GM18909 (cell line): Measurements from ENCODE around the gene KCNA2.

Source experiments
- ATAC-seq: cut with Tn5 transposase; IDR thresholded peaks from one replicate; pipeline ENCODE4 v1.9.1; 2021; ENCODE audit warnings: mild to moderate bottlenecking; ENCODE audit not compliant: unreplicated experiment, poor library complexity

The KCNA2 gene

DNA sequence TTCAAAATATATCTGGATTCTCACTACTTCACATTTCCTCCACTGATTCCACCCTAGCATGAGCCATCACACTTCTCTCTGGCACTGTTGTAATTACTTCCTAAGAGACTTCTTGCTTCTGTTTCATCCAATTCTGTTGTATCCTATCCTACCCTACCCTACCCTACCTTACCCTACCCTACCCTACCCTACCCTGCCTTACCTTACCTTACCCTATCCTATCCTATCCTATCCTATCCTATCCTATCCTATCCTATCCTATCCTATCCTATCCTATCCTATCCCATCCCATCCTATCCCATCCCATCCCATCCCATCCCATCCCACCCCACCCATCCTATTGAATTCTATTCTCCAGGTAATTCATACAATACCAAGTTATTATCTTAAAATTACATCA is 29.7 kb downstream of the KCNA2 start:
- ATAC-seq: no peak

DNA sequence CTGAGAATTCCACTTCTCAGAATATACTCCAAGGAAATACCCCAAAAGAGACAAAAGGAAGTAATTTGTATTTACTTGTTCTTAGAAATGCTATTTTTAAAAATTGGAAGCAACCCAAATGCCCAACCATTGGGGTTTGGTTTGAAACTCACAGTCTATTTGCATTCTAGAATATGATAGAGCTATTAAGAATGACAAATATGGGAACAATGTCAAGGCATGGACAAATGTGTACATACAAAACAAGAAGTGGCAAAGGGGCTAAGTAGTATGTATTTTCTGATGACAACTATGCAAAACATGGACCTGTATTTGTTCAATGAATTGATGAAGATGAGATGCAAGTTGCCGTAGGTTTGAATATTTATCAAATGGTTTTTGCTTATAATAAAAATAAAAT is 32.8 kb downstream of the KCNA2 start:
- no peak for ATAC-seq

DNA sequence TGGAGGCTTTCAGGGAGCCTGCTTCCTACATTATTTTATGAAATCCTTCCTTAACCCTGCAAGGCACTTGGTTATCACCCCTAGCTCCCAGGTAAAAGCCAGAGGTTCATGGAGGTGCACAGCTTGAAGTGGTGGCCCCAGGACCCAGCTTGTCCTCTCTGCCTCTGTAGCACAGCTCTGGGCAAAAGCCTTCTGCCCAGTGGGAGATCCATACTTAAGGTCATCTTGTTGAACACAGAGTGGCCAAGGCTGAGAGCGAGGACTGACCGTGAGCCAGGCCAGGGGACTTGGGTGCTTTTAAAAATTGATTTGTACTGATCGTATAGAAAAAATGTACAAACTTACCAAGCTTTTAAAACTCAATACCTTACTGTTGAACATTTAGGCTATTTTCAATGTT is 33.4 kb downstream of the KCNA2 start:
- ATAC-seq: no peak

DNA sequence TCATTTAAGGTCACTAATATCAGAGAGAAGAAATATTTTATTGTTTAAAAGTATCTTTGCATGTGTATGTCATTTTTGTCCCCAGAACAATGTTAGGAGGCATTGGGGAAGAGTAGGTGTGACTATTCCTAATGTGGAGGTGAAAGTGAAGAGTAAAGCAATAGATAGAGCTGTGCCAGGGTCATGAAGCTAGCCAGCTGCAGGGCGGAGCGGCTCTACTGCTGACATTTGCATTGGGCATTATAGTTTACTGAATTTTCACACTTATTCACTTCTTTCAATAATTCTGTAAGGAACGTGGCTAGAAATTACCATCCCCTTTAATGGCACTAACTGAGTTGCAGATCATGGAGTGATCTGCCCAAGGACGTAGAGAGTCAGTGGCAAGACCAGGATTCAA is 35.3 kb downstream of the KCNA2 start:
- no peak for ATAC-seq

DNA sequence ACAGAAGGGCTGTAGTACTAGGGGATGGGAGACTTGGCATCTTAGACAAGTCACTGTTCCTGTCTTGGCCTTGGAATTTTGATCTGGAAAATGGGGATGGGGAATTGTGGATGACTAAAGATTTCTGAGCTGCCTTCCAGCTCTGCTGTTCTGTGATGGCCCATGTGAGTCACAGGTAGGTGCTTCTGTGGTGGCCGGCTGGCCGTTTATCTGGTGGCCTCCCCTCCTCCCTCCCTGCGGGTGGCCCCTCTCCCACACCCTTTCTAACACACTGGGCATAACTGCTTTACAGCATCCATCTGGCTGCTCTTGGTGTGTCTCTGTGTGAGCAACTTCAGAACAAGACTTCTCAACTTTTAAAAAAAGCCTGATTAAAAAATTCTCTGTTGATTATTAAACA is 35.9 kb downstream of the KCNA2 start:
- ATAC-seq: no peak

DNA sequence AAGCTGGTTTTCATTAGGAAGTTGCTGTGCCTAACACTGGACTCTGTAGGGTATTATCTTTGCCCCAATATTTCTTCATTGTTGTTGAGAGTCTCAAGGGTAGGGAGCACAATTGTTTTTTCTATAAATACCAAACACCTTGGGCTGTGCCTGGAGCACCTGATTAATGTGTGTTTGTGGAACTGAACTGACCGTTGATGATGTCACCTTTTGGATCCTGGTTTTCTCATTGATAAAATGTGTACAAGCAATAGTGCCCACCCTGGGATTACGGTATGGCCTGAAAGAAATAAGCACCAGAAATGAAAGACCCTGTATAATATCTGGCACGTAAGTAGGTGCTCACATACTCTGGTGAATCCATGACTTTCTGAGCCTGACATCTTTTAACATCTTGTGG is 39.3 kb downstream of the KCNA2 start:
- no peak for ATAC-seq

DNA sequence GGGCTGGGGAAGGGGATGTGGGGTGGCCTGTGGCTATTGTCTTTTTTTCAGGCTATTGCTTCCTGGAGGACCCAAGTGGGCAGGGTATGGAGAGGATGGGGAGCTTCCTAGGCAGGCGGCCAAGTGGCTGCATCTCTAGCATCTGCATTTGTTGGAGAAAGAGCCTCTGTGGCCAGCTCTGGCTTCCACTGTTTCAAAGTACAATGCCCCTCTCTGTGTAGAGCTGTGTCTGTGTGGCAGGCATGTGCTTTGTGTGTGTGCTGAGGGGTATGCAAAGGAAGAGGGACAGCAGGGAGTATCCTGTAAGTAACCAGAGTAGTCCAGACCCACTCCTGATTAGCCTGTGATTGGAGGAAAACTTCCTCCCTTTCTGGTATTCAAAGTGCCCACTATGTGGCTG is 40.6 kb downstream of the KCNA2 start:
- no peak for ATAC-seq

DNA sequence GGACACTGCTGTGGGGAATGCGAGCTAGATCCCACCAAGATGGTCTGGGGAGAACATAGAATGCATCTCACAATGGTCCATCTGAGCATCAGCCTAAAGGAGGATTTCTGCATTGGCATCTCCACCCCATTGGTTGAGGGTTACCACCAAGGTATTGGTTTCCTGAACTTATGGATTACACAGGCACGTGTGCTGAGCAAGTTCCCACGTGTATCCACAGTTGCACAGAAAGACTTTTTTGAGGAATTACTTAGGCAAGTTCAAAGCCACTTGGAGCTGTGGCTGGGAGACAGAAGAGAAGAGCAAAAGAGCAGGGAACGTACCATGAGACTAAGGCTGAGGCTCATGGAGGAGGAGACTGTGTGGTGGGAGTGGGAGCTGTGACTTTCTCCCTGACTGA is 43.1 kb downstream of the KCNA2 start:
- ATAC-seq: no peak

DNA sequence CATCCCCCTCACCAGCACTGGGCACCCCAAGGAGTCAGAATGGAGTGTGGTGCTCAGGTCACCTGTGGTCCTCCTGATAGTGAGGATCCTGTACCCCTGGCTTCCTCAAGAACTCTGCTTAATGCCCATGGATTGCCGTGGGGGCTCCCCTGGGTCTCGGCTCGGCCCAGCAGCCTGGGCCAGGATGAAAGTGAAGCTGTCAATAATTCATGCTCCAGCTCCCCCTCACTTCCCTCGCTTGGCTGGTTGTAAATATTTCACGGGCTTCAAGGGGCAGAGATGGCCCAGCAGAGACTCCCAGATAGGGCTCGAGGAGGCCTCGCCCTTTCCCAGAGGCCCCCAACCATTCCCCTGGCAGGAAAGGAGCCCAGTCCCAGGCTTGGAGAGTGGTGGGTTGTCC is 44.6 kb downstream of the KCNA2 start:
- no peak for ATAC-seq

DNA sequence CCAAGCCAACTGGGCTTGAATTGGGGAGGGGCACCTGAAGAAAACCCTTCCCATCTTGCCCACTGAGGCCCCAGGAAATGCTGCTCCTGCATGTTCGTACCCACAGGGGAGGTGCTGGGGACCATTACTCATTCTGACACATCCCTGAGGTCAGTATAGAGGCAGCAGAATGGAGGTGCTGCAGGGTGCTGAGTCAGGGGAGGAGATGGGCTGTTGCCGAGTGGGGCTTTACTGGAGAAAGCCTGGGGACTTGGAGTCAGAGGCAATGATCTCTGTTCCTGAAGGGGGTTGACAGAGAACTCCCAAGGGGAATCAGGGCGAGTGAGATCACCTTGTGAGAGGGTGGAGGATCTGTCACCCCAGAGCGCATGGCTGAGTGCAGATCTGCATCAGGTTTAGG is 47.0 kb downstream of the KCNA2 start:
- no peak for ATAC-seq

DNA sequence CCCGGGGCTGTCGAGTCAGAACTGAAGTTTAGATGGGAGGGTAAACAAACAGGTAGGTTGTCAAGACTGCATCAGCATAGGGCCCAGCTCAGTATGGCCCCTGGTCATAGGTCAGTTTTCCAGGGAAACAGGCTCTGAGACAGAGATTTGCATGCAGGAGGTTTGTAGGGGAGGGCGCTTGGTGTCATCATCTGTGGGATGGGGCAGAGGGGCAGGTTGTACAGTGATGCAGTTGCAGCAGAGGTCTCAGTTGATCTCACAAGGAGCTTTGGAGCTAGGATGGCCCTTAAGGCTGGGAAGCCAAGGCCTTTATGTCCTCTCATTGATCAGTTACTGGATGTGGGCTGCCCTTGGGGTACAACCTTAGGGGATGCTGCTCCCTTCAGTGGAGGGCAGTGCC is 48.7 kb downstream of the KCNA2 start:
- no peak for ATAC-seq

DNA sequence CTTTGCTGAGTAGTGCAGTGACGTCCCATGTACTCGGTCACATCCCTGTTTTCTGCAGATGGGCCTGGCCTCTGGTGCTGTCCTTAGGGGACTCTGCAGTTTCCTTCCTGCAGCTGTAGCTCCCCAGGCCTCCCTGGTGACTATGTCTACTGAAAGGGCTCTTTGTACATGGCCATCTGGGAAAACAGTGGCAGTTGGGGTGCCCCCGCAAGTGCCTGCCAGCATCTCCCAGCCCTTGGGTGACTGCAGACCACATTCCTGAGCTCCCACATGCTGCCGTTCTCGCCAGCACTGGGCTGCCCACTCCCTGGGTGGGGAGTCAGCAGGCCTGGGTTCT is 49.7 kb downstream of the KCNA2 start:
- ATAC-seq: no peak

DNA sequence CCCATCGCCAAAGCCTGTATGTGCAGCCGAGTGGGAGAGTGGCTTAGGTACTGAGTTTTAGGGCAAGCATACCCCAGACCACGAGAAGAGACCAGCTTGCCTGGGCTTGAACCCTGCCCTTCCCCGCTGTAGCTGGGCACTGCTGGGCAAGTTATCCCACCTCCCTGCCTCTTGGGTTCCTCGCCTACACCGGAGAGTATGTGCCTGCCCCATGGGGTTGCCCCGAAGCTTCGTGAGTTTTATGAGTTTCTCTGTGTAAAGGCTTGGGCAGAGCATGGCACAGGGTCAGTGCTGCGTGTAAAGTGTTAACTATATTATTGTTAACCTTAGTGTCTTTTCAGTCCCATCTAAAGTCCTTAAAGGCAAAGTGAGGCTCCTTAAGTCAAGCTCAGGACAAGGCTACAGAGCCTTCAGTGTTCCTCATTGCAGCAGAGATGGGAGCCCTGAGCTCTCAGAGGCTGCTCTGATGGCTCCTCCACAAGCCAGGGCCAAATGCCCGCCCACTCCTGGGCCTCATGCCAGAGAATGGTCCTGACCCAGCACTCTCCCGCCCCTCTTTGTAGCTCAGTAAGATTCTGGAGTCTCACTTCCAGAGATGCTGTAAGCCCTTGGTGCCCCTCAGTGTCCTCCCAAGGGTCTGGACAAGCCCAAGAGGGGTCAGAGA is 50.2 kb downstream of the KCNA2 start:
- ATAC-seq: no peak

DNA sequence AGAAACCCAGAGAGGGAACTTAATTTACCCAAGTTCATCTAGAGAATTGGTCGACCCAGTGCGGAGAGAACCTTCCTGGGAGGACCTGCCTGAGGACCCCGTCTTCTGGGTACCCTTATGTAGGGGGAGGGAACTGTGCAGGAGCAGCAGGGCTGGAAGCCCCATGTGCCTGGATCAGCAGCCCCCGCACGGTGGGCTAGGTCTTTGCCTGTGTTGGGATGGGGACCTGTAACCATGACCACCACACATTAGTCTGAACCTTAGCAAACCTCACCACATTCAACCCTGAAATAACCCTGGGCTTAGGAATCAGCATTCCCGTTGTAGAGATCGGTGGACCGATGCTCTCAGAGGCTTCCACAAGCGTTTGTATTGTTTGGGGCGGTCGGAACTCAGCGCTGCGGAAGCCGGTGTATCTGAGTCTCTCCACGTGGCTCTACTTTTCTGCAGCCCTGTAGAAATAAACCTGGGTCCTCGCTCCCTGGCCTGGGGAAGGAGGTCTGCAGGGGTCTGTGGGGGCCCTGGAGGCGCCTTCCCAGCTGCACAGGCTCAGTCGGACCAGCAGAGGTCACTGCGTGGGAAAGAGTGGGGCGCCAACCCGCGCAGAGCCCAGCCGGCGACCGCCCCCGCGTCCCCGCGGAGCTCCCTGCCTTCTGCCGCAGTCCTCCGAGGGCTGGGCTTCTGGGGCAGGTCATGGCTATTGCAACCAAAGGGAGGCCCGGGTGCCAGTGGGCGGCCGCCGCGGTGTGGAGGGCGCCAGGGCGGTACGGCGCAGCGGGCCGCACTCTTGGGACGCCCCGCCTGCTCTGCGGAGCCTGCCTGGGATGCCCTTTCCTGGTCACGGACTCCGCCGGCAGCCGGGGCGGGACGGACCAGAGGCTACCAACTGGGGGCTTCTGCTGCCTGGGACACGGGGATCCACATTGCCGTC is 51.0 kb downstream of the KCNA2 start:
- no peak for ATAC-seq

DNA sequence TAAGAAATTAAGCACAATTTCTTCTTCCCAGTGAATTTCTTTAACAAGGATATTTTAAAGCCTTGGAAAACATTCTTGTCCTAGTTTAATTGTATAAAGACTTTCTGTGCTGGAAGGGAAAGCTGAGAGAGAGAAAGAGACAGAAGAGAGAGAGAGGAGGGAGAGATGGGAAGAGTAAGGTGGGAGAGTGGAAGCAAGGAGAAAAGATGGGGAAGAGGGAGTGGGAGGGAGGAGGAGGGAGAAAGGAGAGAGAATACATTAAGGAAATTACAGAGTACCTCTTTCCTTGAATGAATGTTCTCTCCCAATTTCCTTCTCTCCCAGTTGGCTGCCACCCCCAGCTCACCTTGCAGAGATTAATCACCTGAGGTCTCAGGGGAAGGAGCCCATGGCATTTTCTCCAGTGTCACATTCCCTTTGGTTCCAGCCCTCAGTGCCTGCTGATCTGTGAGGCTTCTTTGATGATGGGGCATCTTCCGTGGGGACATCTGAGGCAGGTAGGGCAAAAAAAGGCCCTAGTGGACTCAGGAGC is 54.8 kb downstream of the KCNA2 start:
- ATAC-seq: no peak

DNA sequence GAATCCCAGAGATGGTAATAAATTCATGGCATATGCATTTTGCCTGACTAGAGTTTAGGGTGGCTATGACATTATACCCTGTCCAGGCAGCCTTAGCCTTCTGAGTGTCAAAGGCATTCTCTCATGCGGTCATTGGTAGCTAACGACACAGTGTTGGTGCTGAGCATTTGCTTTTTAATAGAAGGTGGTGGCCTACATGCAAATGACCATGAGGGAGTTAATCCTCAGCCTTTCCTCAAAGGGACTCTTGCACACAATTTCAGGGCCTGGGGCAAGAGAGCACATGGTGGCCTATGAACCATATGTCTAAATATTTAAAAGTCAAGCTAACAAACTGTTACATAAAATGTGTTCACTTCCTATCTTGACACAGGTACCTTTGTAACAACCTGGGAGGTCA is 56.3 kb downstream of the KCNA2 start:
- no peak for ATAC-seq

DNA sequence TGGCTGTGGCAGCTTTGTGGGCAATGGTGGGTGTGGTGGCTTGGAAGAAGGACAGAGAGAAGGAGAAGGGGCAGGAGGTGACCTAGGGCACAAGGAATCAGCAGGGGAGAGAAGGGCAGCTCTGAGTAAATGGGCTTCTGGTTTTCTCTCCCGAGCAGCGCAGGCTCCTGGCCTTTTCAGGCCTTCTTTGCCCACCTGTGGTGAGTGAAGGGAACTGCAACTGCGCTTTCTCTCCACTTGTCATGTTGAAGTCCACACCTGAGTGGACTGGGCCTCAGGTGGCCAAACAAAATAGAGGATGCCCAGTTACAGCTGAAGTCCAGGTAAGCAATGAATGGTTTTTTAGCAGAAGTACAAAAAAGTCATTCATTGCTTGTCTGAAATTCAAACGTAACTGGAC is 57.8 kb downstream of the KCNA2 start:
- ATAC-seq: no peak

DNA sequence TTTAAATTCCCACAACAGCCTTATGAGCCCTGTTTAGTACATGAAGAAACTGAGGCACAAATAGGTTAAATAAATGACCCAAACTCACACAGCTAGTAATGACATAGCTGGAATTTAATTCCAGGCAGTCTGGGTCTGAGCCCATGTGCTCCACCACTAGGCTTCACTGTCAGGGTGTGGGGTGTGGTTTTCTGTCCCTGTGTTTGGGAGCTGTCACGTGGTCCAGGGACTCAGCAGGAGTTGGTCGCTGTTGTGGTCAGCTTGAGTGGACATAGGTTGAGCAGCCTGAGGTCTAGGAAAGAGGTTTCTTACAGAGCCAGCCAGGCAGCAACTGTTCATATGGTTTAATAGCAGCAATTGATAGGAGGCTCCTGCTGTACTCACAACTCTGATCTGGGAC is 59.1 kb downstream of the KCNA2 start:
- no peak for ATAC-seq

DNA sequence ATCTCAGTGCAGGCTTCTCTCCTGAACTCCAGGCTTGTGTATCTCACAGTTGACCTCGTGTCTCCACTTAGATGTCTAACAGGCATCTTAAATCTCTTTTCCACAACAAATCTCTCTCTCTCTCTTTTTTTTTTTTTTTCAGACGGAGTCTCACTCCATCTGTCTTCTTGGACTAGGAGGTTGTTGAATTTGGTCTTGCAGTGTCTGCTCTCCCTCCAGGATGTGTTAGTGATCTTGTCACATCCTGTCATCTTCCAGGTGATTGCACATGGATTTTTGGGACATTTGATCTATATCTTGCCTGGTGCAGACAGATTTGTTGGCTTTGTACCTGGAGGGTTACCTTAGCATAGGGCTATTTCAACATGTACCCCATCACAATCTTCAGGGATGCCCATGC is 60.7 kb downstream of the KCNA2 start:
- no peak for ATAC-seq

DNA sequence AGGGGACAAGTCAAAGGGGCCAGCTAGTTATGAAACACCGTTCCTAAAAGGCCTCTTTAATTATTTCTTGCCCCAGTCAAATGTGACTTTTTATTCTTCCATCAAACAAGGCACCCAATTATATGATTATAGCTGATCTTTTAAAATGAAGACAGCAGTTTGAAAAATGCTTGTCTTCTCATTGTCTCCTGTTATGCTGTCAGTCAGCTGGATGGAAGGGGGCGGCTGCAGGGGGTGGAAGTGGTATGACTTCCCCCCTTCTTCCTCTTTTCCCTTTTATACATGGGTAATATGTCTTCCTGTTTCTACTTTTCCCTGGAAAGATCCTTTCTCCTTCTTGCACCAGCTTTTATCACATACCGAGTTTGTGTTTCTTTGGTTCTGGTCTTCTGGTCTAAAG is 61.4 kb downstream of the KCNA2 start:
- no peak for ATAC-seq
